ENCODE data around the gene NCKAP5. TPM values are rescaled to one million over a fixed set of nuclear protein-coding genes. Genes with fewer than 3 reads are reported as not detected.

Gene NCKAP5
- total RNA-seq, 1 donor from 2014 or later, result 0.59 TPM

DNA sequence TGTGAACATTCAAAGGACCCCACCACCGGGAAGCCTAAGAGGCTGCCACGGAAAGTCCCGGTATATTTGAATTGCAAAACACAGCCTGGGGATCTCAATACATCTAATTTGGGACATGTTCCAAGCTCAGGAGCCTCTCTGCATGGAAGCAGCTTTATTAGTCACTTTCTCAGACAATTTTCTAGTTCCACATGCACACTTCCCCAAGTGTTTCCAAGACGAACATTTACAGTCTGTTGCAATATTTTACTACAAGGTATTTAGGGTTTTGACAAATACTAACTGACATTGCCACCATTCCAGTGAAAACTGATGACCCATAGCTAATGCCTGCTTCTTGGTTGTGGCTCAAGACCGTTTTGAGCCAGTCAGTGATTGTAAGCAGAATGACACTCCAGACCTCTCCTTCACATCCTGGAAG, 145.3 kb downstream of the NCKAP5 start:
- no peak for DNase-seq (ENCODE audit: low read depth, low spot score)

DNA sequence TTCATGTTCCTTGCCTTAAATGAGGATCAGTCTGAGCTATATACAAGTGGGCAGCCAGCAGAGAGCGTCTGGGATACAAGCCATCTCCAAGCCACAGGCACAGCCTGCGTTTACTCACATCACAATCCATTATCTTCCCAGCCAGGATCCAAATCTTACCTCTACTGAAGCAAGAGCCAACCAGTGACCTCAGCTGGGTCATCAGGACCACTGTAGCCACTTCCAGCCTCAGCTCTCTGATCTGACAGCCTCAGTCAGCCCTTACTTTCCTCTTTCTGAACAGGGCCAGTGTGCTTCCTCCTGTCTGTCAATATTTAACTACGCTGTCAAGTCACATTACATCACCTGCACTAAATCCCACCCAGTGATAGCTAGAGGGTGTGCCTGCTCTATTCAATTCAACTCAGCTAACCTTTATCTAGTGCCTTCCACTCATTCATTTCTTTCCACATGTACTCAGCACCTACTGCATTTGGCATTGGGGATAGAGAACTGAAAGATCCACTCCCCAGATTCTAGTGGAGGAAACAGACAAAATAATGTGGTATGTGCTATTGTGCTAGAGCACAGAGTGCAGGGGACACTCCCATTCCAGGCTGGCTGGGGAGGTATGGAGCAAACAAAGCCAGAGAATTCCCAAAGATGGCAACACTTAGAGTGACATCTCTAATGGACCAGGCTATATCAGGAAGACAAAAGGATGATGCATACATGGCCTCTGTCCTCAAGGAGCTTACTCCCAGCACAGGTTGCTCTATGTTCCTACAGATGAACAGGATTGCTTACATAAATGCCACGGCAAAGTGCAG, 146.5 kb downstream of the NCKAP5 start:
- no peak for DNase-seq (ENCODE audit: low read depth, low spot score)

GRCh38 chr2:133420788-133421187, 147.5 kb downstream of the NCKAP5 start:
- DNase-seq (ENCODE audit: low read depth, low spot score), result no peak

GRCh38 chr2:133418671-133419070, 149.6 kb downstream of the NCKAP5 start:
- no peak for DNase-seq (ENCODE audit: low read depth, low spot score)

DNA sequence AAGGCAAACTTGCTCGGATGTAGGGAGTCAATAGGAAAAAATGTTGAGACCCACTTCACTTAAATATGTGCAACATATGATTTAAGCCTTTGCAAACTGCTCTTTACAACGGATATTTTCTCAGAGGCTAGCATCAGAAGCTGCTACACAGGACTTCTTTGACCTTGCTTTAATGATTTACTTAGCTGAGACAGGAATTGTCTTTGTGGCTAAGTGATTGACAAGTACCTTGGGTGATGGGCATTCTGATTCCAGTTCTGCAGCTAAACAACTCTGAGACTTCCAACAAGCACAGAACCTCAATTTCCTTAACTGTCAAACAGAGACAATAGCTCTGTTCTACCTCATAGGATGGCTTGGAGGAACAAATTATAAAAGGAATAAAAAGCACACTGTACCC, 150.2 kb downstream of the NCKAP5 start:
- DNase-seq (ENCODE audit: low read depth, low spot score), result no peak

- no peak for DNase-seq (ENCODE audit: low read depth, low spot score)
Measured at GRCh38 chr2:133417415-133417814, 150.8 kb downstream of the NCKAP5 start.

- DNase-seq (ENCODE audit: low read depth, low spot score), result no peak
Measured at GRCh38 chr2:133416736-133417135, 151.5 kb downstream of the NCKAP5 start.

GRCh38 chr2:133416146-133416545, 152.1 kb downstream of the NCKAP5 start:
- DNase-seq (ENCODE audit: low read depth, low spot score), result no peak

DNA sequence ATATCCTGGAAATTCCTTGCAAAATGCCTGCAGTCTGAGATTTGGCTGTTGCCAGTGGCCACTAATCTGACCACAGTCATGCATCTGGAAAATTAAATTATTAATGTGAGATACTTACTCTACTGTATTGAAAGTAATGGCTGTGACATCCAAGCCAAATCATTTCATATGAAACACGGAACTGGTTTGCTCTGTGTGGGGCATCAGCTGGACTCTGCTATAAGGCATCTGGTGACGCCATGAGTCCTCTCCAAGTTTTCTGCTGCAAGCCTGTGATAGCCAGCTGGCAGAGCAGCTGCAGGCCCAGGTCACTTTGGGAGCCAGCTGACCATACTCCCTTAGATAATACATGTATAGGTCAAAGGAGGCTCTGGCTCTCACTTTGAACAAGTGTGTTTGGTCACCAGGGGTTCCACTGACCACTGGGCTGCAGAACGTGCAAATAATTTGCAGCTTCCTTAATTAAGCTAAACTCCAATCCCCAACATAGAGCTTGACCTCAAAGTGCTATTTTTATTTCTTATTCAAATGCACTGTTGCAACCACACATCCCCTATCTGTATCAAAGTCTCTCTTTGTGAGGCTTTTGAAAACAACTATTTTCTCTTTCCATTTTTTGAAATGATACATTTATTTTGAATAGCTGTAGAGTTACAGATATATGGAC, 152.9 kb downstream of the NCKAP5 start:
- no peak for DNase-seq (ENCODE audit: low read depth, low spot score)

DNA sequence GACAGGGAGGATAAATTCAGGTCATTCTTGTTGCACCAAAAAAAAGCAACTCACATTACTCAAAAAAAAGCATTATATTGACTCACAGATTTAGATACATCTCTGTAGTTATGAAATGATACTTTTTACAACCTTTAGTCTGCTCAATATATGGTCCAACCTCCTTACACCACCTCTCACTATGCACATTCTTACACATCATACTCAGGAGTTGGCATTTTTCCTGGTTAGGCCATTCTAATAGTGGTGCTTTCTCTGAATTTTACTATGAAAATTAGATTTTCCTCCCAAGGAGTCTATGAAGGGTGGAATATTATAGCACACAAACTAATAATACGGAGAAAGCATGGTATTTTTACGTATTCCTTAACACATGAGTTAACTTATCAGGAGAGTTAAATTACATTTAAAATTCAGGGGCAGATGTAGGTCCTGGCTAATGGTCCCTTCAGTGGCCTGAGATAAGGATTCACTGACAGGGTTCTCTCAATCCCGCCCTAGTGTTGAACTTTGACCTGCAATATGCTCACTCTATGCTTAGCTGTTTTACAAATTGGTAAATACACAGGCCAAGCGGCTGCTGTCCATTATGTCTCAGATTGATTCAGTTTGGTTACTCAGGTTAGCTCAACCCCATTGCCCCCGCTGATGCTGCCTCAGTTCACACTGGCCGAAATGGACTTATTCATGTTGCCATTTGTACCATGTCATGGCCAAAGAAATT, 153.6 kb downstream of the NCKAP5 start:
- no peak for DNase-seq (ENCODE audit: low read depth, low spot score)

DNA sequence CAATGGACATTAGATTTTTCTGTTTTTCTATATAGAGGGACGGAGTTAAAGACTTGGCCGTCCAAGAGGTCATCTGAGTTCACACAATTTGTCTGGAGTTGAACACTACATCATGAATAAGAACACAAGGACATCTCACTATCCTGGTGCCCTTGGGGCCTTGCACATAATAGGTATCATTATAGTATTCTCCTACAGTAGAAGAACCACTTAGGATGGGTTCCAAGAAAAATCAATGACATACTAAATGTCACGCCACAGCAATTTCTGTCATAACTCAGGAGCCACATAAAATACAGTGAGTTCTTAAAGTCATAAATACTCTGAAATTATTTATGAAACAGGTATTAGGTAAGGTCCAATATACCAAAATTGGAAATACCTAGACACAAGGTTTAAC, 154.4 kb downstream of the NCKAP5 start:
- DNase-seq (ENCODE audit: low read depth, low spot score), result no peak

DNA sequence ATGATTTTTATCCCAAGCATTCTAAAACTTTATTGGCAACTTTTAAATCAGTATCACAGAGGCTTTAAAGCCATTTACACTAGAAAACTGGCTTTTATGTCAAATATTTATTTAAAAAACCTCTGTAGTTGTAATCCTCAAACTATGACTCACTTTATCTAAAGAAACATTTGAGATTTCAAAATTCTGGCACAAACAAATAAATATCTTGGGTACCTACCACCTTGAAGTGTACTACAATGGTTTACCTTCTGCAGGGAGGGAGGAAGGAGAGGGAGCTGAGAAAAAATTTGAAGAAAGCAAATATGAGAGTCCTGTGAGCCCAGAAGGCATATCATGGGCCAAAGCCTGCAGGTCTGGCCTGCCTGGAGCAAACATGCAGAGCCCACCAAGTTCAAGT, 155.6 kb downstream of the NCKAP5 start:
- no peak for DNase-seq (ENCODE audit: low read depth, low spot score)

DNA sequence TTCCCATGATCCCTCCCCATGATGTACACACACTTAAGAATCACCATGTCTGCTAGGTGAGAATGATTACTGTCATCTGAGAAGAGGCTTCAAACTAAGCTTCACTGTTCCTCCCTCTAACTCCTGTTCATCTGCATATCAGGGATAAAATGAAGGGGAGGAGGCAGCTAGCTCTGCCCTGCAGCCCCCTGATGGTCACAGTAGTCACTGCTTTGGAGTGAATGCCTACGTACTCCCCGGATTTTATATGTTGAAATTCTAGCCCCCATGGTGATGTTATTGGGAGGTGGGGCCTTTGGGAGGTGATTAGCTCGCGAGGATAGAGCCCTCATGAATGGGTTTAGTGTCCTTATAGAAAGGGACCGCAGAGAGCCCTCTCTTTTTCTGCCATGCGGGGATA, 156.4 kb downstream of the NCKAP5 start:
- DNase-seq (ENCODE audit: low read depth, low spot score), result no peak

GRCh38 chr2:133411101-133411500, 157.2 kb downstream of the NCKAP5 start:
- no peak for DNase-seq (ENCODE audit: low read depth, low spot score)

GRCh38 chr2:133409581-133410285, 158.5 kb downstream of the NCKAP5 start:
- DNase-seq (ENCODE audit: low read depth, low spot score), result no peak

GRCh38 chr2:133408671-133409070, 159.6 kb downstream of the NCKAP5 start:
- DNase-seq (ENCODE audit: low read depth, low spot score), result no peak

DNA sequence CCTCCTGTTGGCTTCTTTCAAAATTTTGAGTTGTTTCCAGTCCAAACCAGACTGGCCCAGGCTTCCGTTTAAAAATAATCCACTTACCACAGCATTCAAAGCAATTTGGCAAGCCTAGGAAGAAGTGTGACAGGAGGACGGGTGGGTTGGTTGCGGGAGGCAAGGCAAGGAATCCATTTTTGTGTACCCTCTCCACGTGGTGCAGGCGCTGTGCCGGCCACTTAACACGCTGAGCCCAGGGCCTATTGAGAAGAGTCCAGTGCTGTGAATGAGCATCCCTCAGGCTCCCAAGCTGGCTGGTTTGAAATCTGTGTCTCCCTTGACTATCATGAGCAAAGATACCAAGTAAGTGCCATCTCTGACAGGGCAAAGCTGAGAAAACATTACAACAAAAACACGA, 160.9 kb downstream of the NCKAP5 start:
- no peak for DNase-seq (ENCODE audit: low read depth, low spot score)

DNA sequence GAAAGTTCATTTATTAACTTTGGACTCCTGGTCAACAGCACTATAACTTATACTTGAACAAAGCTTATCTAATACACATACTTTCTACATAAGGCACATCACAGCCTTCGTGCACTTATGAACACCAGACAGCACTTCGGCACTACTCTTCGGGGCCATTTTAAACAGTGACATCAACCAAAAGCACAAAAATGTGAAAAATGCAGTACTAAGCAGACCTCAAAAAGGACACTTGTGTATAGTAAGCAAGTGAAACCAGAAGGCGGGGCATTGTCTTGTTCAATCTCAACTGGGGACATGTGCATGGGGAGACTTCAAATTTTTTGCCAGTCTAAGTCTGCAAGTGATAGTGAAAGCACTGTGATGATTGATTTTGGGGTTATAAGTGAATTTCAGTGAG, 163.0 kb downstream of the NCKAP5 start:
- DNase-seq (ENCODE audit: low read depth, low spot score), result no peak

- DNase-seq (ENCODE audit: low read depth, low spot score), result no peak
Measured at GRCh38 chr2:133400411-133400810, 167.9 kb downstream of the NCKAP5 start.

- no peak for DNase-seq (ENCODE audit: low read depth, low spot score)
Measured at GRCh38 chr2:133393895-133394294, 174.4 kb downstream of the NCKAP5 start.

DNA sequence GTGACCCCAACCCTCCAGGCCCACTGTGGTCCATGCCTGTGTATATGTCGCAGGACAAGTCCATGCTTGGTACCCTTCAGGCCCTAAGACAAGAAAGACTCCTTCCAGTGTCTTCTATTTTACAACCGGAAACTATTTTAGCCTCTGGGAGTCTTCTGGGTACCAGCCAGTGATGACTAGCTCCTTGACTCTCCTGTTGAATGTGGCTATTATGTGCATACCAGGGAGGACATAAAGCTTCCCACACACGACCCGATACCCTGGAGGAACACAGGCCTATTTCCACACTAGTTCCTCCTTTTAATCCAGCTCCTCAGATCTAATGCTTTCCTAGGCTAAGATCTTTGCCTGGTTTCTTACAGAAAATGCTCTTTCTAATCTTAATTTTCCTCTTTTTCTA, 178.1 kb downstream of the NCKAP5 start:
- DNase-seq (ENCODE audit: low read depth, low spot score), result no peak

- DNase-seq (ENCODE audit: low read depth, low spot score), result no peak
Measured at GRCh38 chr2:133389569-133389968, 178.7 kb downstream of the NCKAP5 start.

Data from pulmonary artery endothelial cell (primary cell).